Loucy (cell line): ENCODE data around the gene ZNF148.

Experiments
- H2AFZ ChIP-seq: fragments of 200-600 bp; sonication (generic); 2 replicates; pipeline ENCODE4 v1.6.0; 2016; ENCODE audit warnings: antibody characterized with exemption, mild to moderate bottlenecking, low read length, moderate library complexity
- H3F3A ChIP-seq: fragments of 200-600 bp; 2 replicates; pipeline ENCODE4 v1.6.0; 2016; ENCODE audit warnings: antibody characterized with exemption, low read depth, mild to moderate bottlenecking
- H3K27me3 ChIP-seq: fragments of 200-600 bp; sonication (generic); 2 replicates; pipeline ENCODE4 v1.6.1; 2014; ENCODE audit warnings: low read length, mild to moderate bottlenecking; ENCODE audit not compliant: insufficient read depth, poor library complexity, severe bottlenecking
- H3K36me3 ChIP-seq: fragments of 200-600 bp; sonication (generic); 2 replicates; pipeline ENCODE4 v1.6.1; 2016; ENCODE audit warnings: low read length; ENCODE audit not compliant: insufficient read depth
- H3K4me1 ChIP-seq: fragments of 200-600 bp; sonication (generic); 2 replicates; pipeline ENCODE4 v1.5.1; 2014; ENCODE audit warnings: low read length, mild to moderate bottlenecking; ENCODE audit not compliant: insufficient read depth, poor library complexity, severe bottlenecking
- H3K4me2 ChIP-seq: fragments of 200-600 bp; sonication (generic); 2 replicates; pipeline ENCODE4 v1.6.0; 2014; ENCODE audit warnings: antibody characterized with exemption, low read length, low read depth, mild to moderate bottlenecking; ENCODE audit not compliant: poor library complexity, severe bottlenecking
- H3K4me3 ChIP-seq: fragments of 200-600 bp; sonication (generic); 2 replicates; pipeline ENCODE4 v1.5.1; 2014; ENCODE audit warnings: low read length, mild to moderate bottlenecking, mixed read lengths; ENCODE audit not compliant: poor library complexity, severe bottlenecking
- H3K79me2 ChIP-seq: fragments of 200-600 bp; sonication (generic); 2 replicates; pipeline ENCODE4 v1.6.1; 2014; ENCODE audit warnings: low read length; ENCODE audit not compliant: insufficient read depth
- H3K9ac ChIP-seq: fragments of 200-600 bp; sonication (generic); 2 replicates; pipeline ENCODE4 v1.6.0; 2014; ENCODE audit warnings: mild to moderate bottlenecking, low read depth, low read length, moderate library complexity; ENCODE audit not compliant: poor library complexity, severe bottlenecking
- H3K9me2 ChIP-seq: fragments of 200-600 bp; sonication (generic); replicated peaks from 2 replicates; pipeline ENCODE4 v1.6.1; 2016; ENCODE audit warnings: low read depth, low read length, mixed read lengths
- H3K9me3 ChIP-seq: fragments of 200-600 bp; sonication (generic); 2 replicates; pipeline ENCODE4 v1.6.1; 2014; ENCODE audit warnings: mild to moderate bottlenecking, antibody characterized with exemption, low read length, low read depth; ENCODE audit not compliant: insufficient read depth
- H4K20me1 ChIP-seq: fragments of 200-600 bp; sonication (generic); 2 replicates; pipeline ENCODE4 v1.6.0; 2014; ENCODE audit warnings: antibody characterized with exemption, low read length, mild to moderate bottlenecking; ENCODE audit not compliant: insufficient read depth, poor library complexity, severe bottlenecking
- EZH2phosphoT487 ChIP-seq: fragments of 200-600 bp; IDR thresholded peaks from 2 replicates; pipeline ENCODE4 v1.6.1; 2018; ENCODE audit warnings: antibody characterized with exemption, mild to moderate bottlenecking, moderate library complexity, borderline replicate concordance
- TF ChIP-seq, protein P1 (sequence below): fragments of 200-600 bp; sonication (generic); conservative IDR thresholded peaks from 2 replicates; pipeline ENCODE4 v1.5.1; 2014; ENCODE audit warnings: mild to moderate bottlenecking, antibody characterized with exemption, low read length

ZNF148 gene

DNA sequence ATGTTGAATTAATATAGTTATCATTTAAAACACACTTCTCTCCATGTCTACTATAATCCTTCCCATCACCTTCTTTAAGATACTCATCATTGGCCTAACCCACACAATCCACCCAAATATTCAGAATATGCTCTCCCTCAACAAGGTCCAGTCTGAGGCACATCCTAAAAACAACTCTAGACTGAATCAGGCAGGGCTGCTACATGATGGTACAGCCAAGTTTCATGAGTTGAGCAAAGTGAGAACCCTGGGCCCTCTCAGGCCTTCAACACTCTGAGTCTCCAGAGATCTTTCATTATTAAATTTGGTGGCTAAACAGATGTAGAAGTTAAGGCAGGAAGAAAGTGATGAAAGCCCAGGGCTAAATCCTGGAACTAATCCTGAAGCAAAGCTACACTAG lies 16.2 kb downstream of the ZNF148 start:
- H3K4me1 ChIP-seq: peaks cover 17% of the 10 kb centered on the region

DNA sequence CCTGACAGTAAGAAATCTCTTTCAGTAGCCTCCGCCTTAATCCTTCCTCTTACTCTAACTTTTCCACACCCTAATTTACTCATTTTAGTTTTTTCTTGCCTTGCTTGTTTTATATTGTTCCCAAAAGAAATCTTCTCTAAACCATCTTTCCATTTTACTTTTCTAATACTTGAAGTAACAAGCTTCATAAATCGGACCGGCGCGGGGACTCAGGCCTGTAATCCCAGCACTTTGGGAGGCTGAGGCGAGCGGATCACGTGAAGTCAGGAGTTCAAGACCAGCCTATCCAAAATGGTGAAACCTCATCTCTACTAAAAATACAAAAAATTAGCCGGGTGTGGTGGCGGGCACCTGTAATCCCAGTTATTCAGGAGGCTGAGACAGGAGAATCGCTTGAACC lies 17.3 kb downstream of the ZNF148 start:
- Histone ChIP-seq H3K36me3 (no peaks in the 10 kb centered on the region), H4K20me1 (peaks cover 47% of the 10 kb centered on the region), H3F3A (peaks cover 10% of the 10 kb centered on the region; the same call in 1 of the 2 replicates), H2AFZ (no peak overlapping the region), H3K4me1 (peaks cover 22% of the 10 kb centered on the region), H3K9ac (peak overlapping the region; percentile 80), H3K4me2 (peak overlapping the region; percentile 87), H3K9me2 (no peaks in the 10 kb centered on the region), H3K4me3 (peak overlapping the region; percentile 79), H3K9me3 (no peaks in the 10 kb centered on the region), H3K79me2 (peaks cover 97% of the 10 kb centered on the region), H3K27me3 (no peaks in the 10 kb centered on the region)
- TF ChIP-seq, protein P1, sequence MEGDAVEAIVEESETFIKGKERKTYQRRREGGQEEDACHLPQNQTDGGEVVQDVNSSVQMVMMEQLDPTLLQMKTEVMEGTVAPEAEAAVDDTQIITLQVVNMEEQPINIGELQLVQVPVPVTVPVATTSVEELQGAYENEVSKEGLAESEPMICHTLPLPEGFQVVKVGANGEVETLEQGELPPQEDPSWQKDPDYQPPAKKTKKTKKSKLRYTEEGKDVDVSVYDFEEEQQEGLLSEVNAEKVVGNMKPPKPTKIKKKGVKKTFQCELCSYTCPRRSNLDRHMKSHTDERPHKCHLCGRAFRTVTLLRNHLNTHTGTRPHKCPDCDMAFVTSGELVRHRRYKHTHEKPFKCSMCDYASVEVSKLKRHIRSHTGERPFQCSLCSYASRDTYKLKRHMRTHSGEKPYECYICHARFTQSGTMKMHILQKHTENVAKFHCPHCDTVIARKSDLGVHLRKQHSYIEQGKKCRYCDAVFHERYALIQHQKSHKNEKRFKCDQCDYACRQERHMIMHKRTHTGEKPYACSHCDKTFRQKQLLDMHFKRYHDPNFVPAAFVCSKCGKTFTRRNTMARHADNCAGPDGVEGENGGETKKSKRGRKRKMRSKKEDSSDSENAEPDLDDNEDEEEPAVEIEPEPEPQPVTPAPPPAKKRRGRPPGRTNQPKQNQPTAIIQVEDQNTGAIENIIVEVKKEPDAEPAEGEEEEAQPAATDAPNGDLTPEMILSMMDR: no peak
- no peak for TF ChIP-seq EZH2phosphoT487

More for the DNA sequence above, 16.2 kb downstream of the ZNF148 start:
- H3K9me2 ChIP-seq: no peaks in the 10 kb centered on the region
- H3K79me2 ChIP-seq: peaks cover 98% of the 10 kb centered on the region
- no peaks in the 10 kb centered on the region for H3K27me3 ChIP-seq
- peaks cover 47% of the 10 kb centered on the region for H4K20me1 ChIP-seq
- H3F3A ChIP-seq: peaks cover 10% of the 10 kb centered on the region; the same call in 1 of the 2 replicates
- no peaks in the 10 kb centered on the region for H3K36me3 ChIP-seq
- no peak overlapping the region for H2AFZ ChIP-seq
- no peak overlapping the region for H3K9ac ChIP-seq
- H3K4me2 ChIP-seq: peak overlapping the region; percentile 10
- H3K4me3 ChIP-seq: no peak overlapping the region
- no peak for TF ChIP-seq EZH2phosphoT487
- TF ChIP-seq, protein P1: no peak
- no peaks in the 10 kb centered on the region for H3K9me3 ChIP-seq

DNA sequence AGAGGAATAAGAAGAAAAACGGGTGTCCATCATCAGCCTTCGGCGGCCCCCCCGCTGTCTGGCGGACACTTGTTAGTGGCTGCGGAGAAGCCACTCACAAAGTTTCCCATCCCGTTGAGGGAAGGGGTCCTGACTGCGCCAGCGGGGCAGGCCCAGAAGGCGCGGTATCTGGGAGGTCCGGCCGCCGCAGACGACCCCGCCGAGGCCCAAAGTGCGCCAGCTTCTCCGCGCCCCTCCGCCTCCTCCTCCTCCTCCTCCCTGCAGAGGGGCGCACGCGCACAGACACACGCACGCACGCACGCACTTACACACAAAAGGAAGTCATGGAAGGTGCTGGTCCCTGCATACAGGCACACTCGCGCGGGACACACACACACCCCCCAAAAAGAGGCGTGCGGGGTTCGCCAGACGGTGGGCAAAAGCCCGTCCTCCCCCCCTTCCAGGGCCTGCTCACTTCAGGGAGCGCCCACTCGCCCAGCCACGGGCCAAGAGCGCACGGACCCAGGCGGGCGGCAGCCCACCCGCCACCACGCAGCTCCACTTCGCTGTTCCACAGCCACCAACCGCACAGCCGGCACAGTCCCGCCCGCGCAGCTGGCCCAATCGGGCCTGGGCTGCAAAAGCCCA lies 18.0 kb downstream of the ZNF148 start:
- Histone ChIP-seq H3K4me2 (peak overlapping the region; percentile 87), H3K4me3 (peak overlapping the region; percentile 79), H3K79me2 (peaks cover 97% of the 10 kb centered on the region), H3K9me2 (no peaks in the 10 kb centered on the region), H4K20me1 (peaks cover 54% of the 10 kb centered on the region), H3K9me3 (no peaks in the 10 kb centered on the region), H2AFZ (peak overlapping the region; percentile 94), H3K9ac (peak overlapping the region; percentile 80), H3K27me3 (no peaks in the 10 kb centered on the region), H3K4me1 (peaks cover 25% of the 10 kb centered on the region), H3F3A (peaks cover 10% of the 10 kb centered on the region; the same call in 1 of the 2 replicates), H3K36me3 (no peaks in the 10 kb centered on the region)
- TF ChIP-seq EZH2phosphoT487: no peak
- TF ChIP-seq, protein P1: no peak
